Erythroblast (primary cell): Measurements from ENCODE around the gene CHMP2A.

Experiments used
- GATA1 ChIP-seq: IDR thresholded peaks from 2 replicates; pipeline ENCODE4 v1.6.1; 2011; ENCODE audit warnings: low read depth, mild to moderate bottlenecking, control low read depth, low read length, moderate library complexity
- POLR2A ChIP-seq: IDR thresholded peaks from 2 replicates; pipeline ENCODE4 v1.6.1; 2011; ENCODE audit warnings: mild to moderate bottlenecking, low read length

DNA sequence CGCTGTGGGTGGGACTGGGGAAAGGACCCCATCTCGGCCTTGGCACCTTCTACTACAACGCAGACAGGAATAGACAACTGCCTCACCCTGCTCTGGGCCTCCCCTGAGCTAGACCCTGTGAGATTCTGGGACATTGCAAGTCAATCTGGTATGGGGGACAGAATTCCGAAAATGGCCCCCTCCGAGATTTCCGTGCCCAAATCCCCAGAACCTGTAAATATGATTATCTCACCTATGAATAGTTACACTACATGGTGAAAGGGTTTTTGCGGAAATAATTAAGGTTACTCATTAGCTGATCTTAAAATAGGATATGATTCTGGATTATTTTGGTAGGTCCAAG is 34.7 kb downstream of the CHMP2A start:
- no peak for TF ChIP-seq POLR2A
- no peak for TF ChIP-seq GATA1
